Liver (tissue), 3 donors: ENCODE data around the gene SLC25A22.

Experiments
- ATF3 ChIP-seq: IDR thresholded peaks from 2 replicates; pipeline ENCODE4 v1.6.1; 2016; ENCODE audit warnings: antibody characterized with exemption
- CTCF ChIP-seq: fragments of 150-350 bp; IDR thresholded peaks from 2 replicates; pipeline ENCODE4 v1.5.1; 2017; ENCODE audit warnings: improper control_type of control experiment, low read depth, low read length; ENCODE audit not compliant: missing input control
- GABPA ChIP-seq, 2 donors: IDR thresholded peaks in 1 of 2; conservative IDR thresholded peaks in 1 of 2; 2 replicates each; pipeline ENCODE4 v1.6.1; 2016; ENCODE audit warnings: antibody characterized with exemption in 2 of 2, mild to moderate bottlenecking in 1 of 2, moderate library complexity in 1 of 2
- MAX ChIP-seq: IDR thresholded peaks from 2 replicates; pipeline ENCODE4 v1.6.1; 2016; ENCODE audit warnings: antibody characterized with exemption
- RAD21 ChIP-seq, 2 donors: IDR thresholded peaks; 2 replicates each; pipeline ENCODE4 v1.6.1; 2016; ENCODE audit warnings: antibody characterized with exemption in 2 of 2, mild to moderate bottlenecking in 2 of 2
- REST ChIP-seq: IDR thresholded peaks from 2 replicates; pipeline ENCODE4 v1.6.1; 2016; ENCODE audit warnings: antibody characterized with exemption, mild to moderate bottlenecking
- SP1 ChIP-seq: IDR thresholded peaks from 2 replicates; pipeline ENCODE4 v1.6.1; 2018; ENCODE audit warnings: antibody characterized with exemption, mild to moderate bottlenecking
- TAF1 ChIP-seq: conservative IDR thresholded peaks from 2 replicates; pipeline ENCODE4 v1.6.1; 2016; ENCODE audit warnings: antibody characterized with exemption, mild to moderate bottlenecking
- YY1 ChIP-seq: IDR thresholded peaks from 2 replicates; pipeline ENCODE4 v1.6.1; 2016; ENCODE audit warnings: antibody characterized with exemption, mild to moderate bottlenecking
- donor health status: healthy.
- donor health status: healthy.

- TF ChIP-seq CTCF (no peak), MAX (no peak), REST (no peak), TAF1 (no peak), GABPA (IDR thresholded peaks at IDR 0.05 in 1 of 2, conservative IDR thresholded peaks at IDR 0.05 in 1 of 2) (no peak), ATF3 (no peak), YY1 (no peak), SP1 (no peak), RAD21 (IDR thresholded peaks at IDR 0.05) (no peak)
Measured at GRCh38 chr11:789943-790342, 8.1 kb downstream of the SLC25A22 start, which contains the start of gene CEND1.
